Stimulated activated CD4-positive, alpha-beta T cell treated with anti-CD3 and anti-CD28 coated beads, Interleukin-15, amount 100 ng/mL, for 1 hour (primary cell): ENCODE data around the gene PHYHD1.
"Not testable (repeated sequence)": the region's sequence is repeated elsewhere in the genome, so short reads cannot be mapped to it uniquely, and the experiment has no call there.

Experiments
- DNase-seq, 2 donors: peaks; one replicate each; pipeline ENCODE4 v3.0.0-alpha.2; 2020; ENCODE audit warnings: low read depth in 1 of 2, low spot score in 1 of 2

Gene PHYHD1

DNA sequence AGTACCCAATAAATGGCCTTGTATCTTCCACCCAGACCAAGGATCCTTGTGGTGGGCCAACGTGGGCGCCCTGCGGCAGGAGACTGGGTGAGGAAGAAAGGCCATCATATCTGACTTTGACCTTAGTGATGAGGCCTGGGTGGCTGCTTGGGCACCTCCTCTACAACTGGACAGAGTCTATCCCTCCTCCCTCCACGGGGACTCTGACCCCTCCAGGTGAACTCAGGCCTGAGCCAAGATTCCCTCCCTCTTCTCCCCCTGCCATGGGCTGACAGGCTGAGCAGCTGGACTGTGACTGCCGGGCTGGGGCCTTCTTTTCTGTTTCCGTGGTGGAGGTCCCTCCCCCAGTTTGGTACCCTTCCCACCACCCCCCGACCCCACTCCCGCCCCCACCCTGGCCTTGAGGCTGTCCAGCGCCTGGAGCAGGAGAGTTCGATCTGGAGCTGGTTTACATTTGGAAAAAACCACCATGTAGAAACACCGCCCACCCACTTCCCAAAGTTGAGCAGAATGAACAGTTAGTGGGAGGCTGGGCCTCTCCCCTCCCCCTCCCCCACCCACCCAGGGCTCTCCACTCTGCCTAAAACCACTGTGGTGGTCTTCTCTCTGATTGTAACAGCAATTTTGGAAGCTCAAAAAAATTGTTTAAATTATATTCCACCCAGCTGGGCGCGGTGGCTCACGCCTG lies 1.2 kb upstream of the PHYHD1 start:
- DNase-seq: no peak

DNA sequence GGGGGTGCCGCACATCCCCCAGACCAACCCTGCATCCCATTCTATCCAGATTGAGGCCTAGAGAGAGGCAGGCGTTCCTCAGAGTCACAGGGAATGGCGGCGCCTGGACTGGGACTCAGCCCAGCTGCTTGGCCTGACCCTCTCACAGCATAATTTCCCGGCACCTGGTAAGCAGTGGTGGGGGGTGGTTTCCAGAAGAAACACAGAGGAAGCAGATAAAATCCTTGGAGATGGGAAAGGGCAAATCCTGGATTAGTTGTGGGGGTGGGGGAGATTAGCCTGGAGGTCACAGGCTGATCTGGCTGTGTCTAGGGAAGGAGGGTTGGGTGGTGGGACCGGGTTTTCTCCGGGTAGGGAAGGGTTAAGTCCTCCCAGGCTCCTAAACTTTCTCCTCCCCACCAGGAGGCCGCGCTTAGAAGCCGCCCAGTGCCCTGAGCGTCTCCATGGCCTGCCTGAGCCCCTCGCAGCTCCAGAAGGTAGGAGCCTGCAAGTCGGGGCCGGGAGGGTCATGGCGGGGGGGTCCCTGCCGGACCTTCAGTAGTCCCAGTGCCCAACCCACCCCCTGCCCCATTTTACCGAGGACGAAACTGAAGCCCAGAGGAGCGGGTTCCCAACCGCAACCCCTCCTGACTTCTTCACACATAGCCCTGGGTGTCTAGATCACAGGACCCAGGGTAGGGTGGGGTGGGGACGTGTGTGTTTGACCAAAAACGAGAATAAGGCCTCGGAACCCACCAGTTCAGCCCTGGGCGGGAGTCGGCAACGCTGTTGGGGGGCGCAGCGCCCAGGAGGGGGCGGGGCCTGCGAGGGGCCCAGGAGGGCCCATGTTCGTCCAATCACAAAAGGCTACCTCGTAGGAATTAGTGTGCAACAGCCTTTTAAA lies 1.3 kb downstream of the PHYHD1 start:
- DNase-seq: no peak

- DNase-seq: no peak
Measured at GRCh38 chr9:128923493-128923883, 2.7 kb downstream of the PHYHD1 start.

GRCh38 chr9:128927731-128928411 lies 7.1 kb downstream of the PHYHD1 start:
- DNase-seq: peak in 1 of 2 donors; percentile 25

- DNase-seq: no peak
Measured at GRCh38 chr9:128928624-128929023, 7.8 kb downstream of the PHYHD1 start.

DNA sequence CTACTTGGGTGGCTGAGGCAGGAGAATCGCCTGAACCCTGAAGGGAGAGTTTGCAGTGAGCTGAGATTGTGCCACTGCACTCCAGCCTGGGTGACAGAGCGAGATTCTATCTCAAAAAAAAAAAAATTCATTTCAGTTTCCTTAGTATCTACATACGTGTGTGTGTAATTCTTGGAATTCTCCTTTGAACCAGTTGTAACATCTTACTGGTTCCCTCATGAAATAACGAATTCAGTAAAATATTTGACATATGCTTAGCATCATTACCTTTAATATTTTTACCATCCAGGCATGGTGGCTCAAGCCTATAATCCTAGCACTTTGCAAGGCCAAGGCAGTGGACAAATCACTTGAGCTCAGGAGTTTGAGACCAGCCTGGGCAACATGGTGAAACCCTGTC lies 8.8 kb downstream of the PHYHD1 start:
- no peak for DNase-seq

DNA sequence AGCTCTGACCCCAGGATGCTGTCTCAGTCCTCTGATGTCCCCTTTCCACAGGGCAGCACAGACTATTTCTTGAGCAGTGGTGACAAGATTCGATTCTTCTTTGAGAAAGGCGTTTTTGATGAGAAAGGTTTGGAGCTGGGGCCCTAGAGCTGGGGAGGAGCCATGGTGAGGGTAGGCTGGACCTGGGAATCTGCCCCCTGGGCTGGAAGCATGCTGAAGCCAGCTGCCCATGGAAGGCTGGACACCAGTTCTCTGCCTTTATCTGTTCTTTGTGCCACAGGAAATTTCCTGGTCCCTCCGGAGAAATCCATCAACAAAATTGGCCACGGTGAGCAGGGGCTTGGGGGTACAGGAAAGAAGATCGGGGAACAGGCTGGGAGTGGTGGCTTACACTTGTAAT lies 12.9 kb downstream of the PHYHD1 start:
- no peak for DNase-seq

GRCh38 chr9:128936171-128936865 lies 15.5 kb downstream of the PHYHD1 start:
- DNase-seq: no peak

DNA sequence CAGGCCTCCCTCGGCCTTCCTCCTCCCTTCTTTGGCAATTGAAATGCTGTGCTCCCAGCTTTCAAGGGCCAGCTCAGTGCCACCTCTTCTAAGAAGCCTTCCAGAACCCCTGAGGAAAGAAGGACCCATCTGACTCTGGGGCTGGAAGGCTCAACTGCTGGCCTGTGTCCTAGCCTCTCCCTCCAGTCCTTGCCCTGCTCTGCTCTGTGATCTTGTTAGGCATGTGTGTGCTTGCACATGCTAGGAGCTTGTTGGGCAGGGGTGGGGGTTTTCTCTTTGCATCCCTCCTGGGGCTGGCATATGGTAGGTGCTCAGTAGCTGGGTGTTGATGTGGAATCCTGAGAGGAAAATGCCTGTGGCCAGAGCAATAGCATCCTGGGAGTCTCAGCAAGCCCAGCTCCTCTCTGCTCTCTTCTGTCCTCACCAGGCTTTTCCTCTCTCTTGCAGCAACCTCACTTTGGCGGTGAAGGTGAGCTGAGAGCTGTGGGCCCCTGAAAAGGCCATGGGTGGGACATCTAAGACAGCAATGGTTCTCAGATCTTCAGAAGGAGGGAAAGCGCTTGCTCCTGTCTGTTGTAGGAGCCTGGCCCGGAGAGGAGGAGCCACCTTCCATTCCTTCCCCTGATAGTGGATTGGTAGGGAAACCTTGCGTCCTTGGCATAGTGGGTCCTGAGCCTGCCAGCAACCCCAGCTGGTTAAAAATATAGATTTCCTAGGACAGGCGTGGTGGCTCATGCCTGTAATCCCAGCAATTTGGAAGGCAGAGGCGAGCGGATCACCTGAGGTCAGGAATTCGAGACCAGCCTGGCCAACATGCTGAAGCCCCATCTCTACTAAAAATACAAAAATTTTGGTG lies 16.8 kb downstream of the PHYHD1 start:
- no peak for DNase-seq

GRCh38 chr9:128940271-128940921 lies 19.6 kb downstream of the PHYHD1 start:
- DNase-seq: no peak

DNA sequence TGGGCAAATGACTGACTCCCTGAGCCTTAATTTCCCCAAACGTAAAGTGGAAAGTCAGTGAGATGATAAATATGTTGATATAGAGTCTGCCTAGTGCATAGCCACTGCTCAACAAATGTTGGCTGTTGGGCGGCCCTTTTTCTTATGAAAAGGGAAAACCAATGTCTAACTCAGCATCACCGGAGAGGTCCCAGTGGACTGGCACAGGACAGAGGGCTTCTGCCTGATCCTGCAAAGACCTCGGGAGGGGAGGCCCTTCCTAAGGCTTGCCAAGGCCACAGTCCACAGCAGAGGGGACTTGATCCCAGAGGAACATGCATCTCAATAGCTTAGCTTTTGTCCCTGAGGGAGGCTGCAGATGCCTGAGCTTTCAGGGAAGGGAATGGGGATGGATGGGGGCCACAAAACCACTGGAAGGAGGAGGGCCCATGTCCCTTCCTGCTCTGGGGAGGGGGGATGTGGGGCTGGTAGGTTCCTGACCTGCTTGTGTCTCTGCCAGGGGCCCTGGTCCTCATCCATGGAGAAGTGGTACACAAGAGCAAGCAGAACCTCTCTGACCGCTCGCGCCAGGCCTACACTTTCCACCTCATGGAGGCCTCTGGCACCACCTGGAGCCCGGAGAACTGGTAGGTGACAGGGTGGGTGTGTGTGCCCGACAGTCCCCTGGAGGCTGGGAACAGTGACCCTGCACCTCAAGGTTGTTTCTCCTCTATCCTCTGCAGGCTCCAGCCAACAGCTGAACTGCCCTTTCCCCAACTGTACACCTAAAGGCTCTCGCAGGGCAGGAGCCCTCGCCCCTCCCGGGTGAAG lies 20.4 kb downstream of the PHYHD1 start:
- DNase-seq: no peak

GRCh38 chr9:128943832-128944620 lies 23.2 kb downstream of the PHYHD1 start:
- DNase-seq: no peak

- DNase-seq: not testable (repeated sequence)
Measured at GRCh38 chr9:128944966-128945365, 24.2 kb downstream of the PHYHD1 start.

- no peak for DNase-seq
Measured at GRCh38 chr9:128945798-128946501, 25.2 kb downstream of the PHYHD1 start.

DNA sequence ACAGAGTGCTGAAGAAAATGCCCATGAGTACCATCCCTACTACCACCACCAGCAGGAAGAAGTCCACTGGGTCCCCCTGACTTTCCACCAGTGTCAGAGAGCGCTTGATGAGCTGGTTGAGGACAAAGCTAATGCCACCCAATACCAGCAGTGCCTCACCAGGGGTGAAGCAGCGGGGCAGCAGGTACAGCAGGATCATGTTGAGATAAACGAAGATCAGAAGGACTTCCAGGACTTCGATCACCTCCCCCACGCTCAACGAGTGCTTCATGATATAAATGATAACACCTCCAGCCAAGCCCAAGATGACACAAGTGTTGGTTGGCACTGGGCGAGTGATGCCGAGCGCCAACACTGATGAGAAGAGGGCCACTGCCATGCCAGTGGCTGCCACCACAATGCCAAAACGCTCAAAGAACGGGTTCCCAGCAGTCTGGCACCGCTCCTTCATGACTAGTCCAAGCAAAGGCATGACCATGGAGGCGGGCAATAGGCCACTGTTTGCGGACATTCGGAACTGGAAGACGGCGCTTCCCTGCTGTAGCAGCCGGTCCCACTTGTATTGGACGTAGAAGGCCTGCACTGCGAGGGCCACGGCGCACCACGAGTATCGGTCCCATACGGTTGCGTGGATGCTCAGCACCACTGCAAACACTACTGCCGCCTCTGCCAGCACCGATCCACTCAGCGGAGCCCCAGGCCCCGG lies 25.9 kb downstream of the PHYHD1 start:
- no peak for DNase-seq

GRCh38 chr9:128947277-128947526 lies 26.4 kb downstream of the PHYHD1 start:
- peak in 1 of 2 donors; percentile 9 for DNase-seq
